GM21526 (cell line): ENCODE data around the gene PCDHGC3.
"Not testable (repeated sequence)": the region's sequence is repeated elsewhere in the genome, so short reads cannot be mapped to it uniquely, and the experiment has no call there.

Experiments
- ATAC-seq: cut with Tn5 transposase; IDR thresholded peaks from one replicate; pipeline ENCODE4 v1.9.1; 2021; ENCODE audit warnings: moderate library complexity; ENCODE audit not compliant: unreplicated experiment, low FRiP score

The PCDHGC3 gene

GRCh38 chr5:141475625-141476131 is at the start of gene PCDHGC3:
Gene PCDHGC3, plus strand, starts transcription at chr5:141475966. Its CDS starts 151 bp downstream, at chr5:141476117.
- ATAC-seq = peak; percentile 99

GRCh38 chr5:141427783-141428426 is 47.9 kb upstream of the PCDHGC3 start:
- no peak for ATAC-seq

GRCh38 chr5:141430332-141431113 is 45.2 kb upstream of the PCDHGC3 start, which contains the start of gene PCDHGA12:
Gene PCDHGA12, plus strand, starts transcription at chr5:141430507. Its CDS starts 253 bp downstream, at chr5:141430760.
- peak; percentile 90 for ATAC-seq

GRCh38 chr5:141431286-141431685 is 44.5 kb upstream of the PCDHGC3 start:
- ATAC-seq = no peak

GRCh38 chr5:141432308-141432707 is 43.5 kb upstream of the PCDHGC3 start:
- not testable (repeated sequence) for ATAC-seq

- not testable (repeated sequence) for ATAC-seq
Measured at GRCh38 chr5:141432726-141433125, 43.0 kb upstream of the PCDHGC3 start.

GRCh38 chr5:141434006-141434405 is 41.8 kb upstream of the PCDHGC3 start:
- no peak for ATAC-seq

- ATAC-seq = no peak
Measured at GRCh38 chr5:141437221-141437620, 38.5 kb upstream of the PCDHGC3 start.

GRCh38 chr5:141439411-141440141 is 36.2 kb upstream of the PCDHGC3 start:
- no peak for ATAC-seq

- ATAC-seq = no peak
Measured at GRCh38 chr5:141440341-141440740, 35.4 kb upstream of the PCDHGC3 start.

GRCh38 chr5:141441571-141442170 is 34.1 kb upstream of the PCDHGC3 start:
- ATAC-seq = no peak

- ATAC-seq = no peak
Measured at GRCh38 chr5:141465351-141465750, 10.4 kb upstream of the PCDHGC3 start.

GRCh38 chr5:141476132-141476911 is 556 bp downstream of the PCDHGC3 start:
- no peak for ATAC-seq

- ATAC-seq = no peak
Measured at GRCh38 chr5:141477044-141477575, 1.3 kb downstream of the PCDHGC3 start.

- no peak for ATAC-seq
Measured at GRCh38 chr5:141477815-141478214, 2.0 kb downstream of the PCDHGC3 start.

- ATAC-seq = no peak
Measured at GRCh38 chr5:141478321-141478945, 2.7 kb downstream of the PCDHGC3 start.

GRCh38 chr5:141479776-141480175 is 4.0 kb downstream of the PCDHGC3 start:
- ATAC-seq = no peak

- no peak for ATAC-seq
Measured at GRCh38 chr5:141483902-141484301, 8.1 kb downstream of the PCDHGC3 start.

GRCh38 chr5:141484310-141484640 is 8.5 kb downstream of the PCDHGC3 start:
- ATAC-seq = no peak
